Neural cell (in vitro differentiated cells): ENCODE measurements around the gene HCFC2.

Experiments
- CTCF ChIP-seq: fragments of 450-650 bp; IDR thresholded peaks from 2 replicates; pipeline ENCODE4 v1.5.1; 2014; ENCODE audit warnings: antibody characterized with exemption, mild to moderate bottlenecking, moderate library complexity; ENCODE audit not compliant: poor library complexity, severe bottlenecking
- EP300 ChIP-seq: fragments of 450-650 bp; conservative IDR thresholded peaks from 2 replicates; pipeline ENCODE4 v1.6.1; 2014; ENCODE audit warnings: antibody characterized with exemption, mild to moderate bottlenecking, moderate library complexity; ENCODE audit not compliant: poor library complexity, severe bottlenecking
- EZH2 ChIP-seq: fragments of 200-600, 300-800 bp; shearing (Covaris generic), sonication (generic); IDR thresholded peaks from 2 replicates; pipeline ENCODE4 v1.6.1; 2014; ENCODE audit warnings: antibody characterized with exemption, low read length, borderline replicate concordance, mild to moderate bottlenecking; ENCODE audit not compliant: insufficient read depth, poor library complexity, severe bottlenecking
- POLR2AphosphoS5 ChIP-seq: IDR thresholded peaks from 2 replicates; pipeline ENCODE4 v1.6.1; 2012
- RAD21 ChIP-seq: fragments of 450-650 bp; conservative IDR thresholded peaks from 2 replicates; pipeline ENCODE4 v1.6.1; 2014; ENCODE audit warnings: antibody characterized with exemption, mild to moderate bottlenecking, moderate library complexity
- REST ChIP-seq: IDR thresholded peaks from 2 replicates; pipeline ENCODE4 v1.6.1; 2012; ENCODE audit warnings: borderline replicate concordance
- SMC3 ChIP-seq: fragments of 450-650 bp; conservative IDR thresholded peaks from 2 replicates; pipeline ENCODE4 v1.6.1; 2014; ENCODE audit warnings: antibody characterized with exemption, mild to moderate bottlenecking, moderate library complexity; ENCODE audit not compliant: poor library complexity

- TF ChIP-seq CTCF: no peak
- no peak for TF ChIP-seq EZH2
- no peak for TF ChIP-seq POLR2AphosphoS5
- TF ChIP-seq EP300: no peak
- TF ChIP-seq REST: no peak
- no peak for TF ChIP-seq RAD21
- TF ChIP-seq SMC3: no peak
Observed at GRCh38 chr12:104126548-104126947, 62.2 kb downstream of the HCFC2 start.
